Cardiac fibroblast (primary cell): ENCODE measurements around the gene EVX2.

Source experiments
- DNase-seq, 2 donors: peaks; one replicate each; pipeline versions ENCODE4 v3.0.0 to v3.0.0-alpha.2; 2010; ENCODE audit warnings: low read depth in 2 of 2
- H3K4me3 ChIP-seq, 2 donors: replicated peaks in 1 of 2; 1 replicate in 1 of 2; 2 replicates in 1 of 2; pipeline ENCODE4 v1.5.1; 2011; ENCODE audit warnings: low read depth in 2 of 2, low read length in 2 of 2, mild to moderate bottlenecking in 2 of 2, moderate library complexity in 1 of 2
- CTCF ChIP-seq: IDR thresholded peaks from one replicate; pipeline ENCODE4 v1.5.1; 2011; ENCODE audit warnings: low read depth, mild to moderate bottlenecking, low read length, inconsistent platforms

The EVX2 gene

GRCh38 chr2:176027806-176028205, 56.0 kb downstream of the EVX2 start:
- no peak for TF ChIP-seq CTCF
- DNase-seq, result no peak

More at GRCh38 chr2:176027806-176028205, 56.0 kb downstream of the EVX2 start:
- H3K4me3 ChIP-seq, result no peak overlapping the region
